Stomach (tissue), 4 donors: Measurements from ENCODE around the gene VAPA.

Source experiments
- CTCF ChIP-seq, 7 experiments: fragments of 450-650 bp in 4 of 7; fragments of 200-600 bp in 3 of 7; sonication (generic) in 3 of 7; IDR thresholded peaks; one replicate each; pipeline ENCODE4 v1.5.1; 2016 to 2019; ENCODE audit warnings: antibody characterized with exemption in 7 of 7, control low read depth in 2 of 7, mild to moderate bottlenecking in 1 of 7
- POLR2A ChIP-seq, 4 donors: fragments of 450-650 bp; IDR thresholded peaks; one replicate each; pipeline ENCODE4 v1.6.1; 2016; ENCODE audit warnings: antibody characterized with exemption in 4 of 4, control low read depth in 2 of 4, mild to moderate bottlenecking in 1 of 4, moderate library complexity in 1 of 4
- POLR2AphosphoS5 ChIP-seq, 3 donors: sonication (generic); formaldehyde crosslinking; IDR thresholded peaks; one replicate each; pipeline ENCODE4 v1.6.1; 2016; ENCODE audit warnings: antibody characterized with exemption in 3 of 3

GRCh38 chr18:9871244-9871746 lies 42.5 kb upstream of the VAPA start:
- TF ChIP-seq CTCF (IDR thresholded peaks at IDR 0.05) (no peak), POLR2A (IDR thresholded peaks at IDR 0.05) (no peak), POLR2AphosphoS5 (IDR thresholded peaks at IDR 0.05) (no peak)
